Measurements from ENCODE around the gene CDK17. TPM values are rescaled to one million over a fixed set of nuclear protein-coding genes. Genes with fewer than 3 reads are reported as not detected.

Gene CDK17
- total and polyA plus RNA-seq, 2 donors (not counting 1 experiment from before 2014, with no cell fraction given), result 15.6 to 87.8 TPM

DNA sequence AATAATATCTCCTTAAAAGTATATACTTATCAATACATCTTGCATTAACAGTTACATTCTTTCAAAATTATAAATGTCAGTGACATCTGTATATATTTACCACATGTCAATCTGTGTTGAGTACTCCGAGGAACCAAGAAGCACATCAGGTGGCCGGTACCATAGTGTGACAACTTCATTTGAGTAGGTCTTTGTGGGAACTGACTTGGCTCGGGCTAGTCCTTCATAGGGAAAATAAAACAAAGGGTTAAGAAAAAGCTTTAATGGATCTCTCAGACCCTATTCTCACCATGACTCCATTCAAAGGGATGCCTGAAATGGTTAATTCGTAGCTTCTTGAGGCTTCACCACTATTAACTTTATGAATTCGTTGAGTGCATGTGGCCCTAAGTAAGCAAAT is 111.2 kb downstream of the CDK17 start:
- 100% methylated on average over 1 of the region's 5 CpGs for WGBS (ENCODE audit: insufficient coverage)
- H3K9me3 ChIP-seq (ENCODE audit: control extremely low read depth in 1 of 3, control insufficient read depth in 2 of 3, insufficient read depth in 1 of 3, low read length in 2 of 3), result no peaks in the 10 kb centered on the region
- Mint-ChIP-seq H3K27ac (no peak overlapping the region), H3K27me3 (no peaks in the 10 kb centered on the region), H3K9me3 (ENCODE audit: insufficient read depth) (no peaks in the 10 kb centered on the region), H3K4me3 (no peak overlapping the region), H3K4me1 (peaks cover 3% of the 10 kb centered on the region)
- DNase-seq (no peak), ATAC-seq (ENCODE audit: low read depth) (no peak)
- peaks cover 8% of the 10 kb centered on the region for H3K79me2 ChIP-seq (ENCODE audit: control insufficient read depth, insufficient read depth, low read length)
- no peaks in the 10 kb centered on the region for H3K4me1 ChIP-seq (ENCODE audit: control insufficient read depth in 2 of 2, insufficient read depth in 2 of 2, low read length in 2 of 2)
- no peak overlapping the region for H3K9ac ChIP-seq (ENCODE audit: low read length)
- CTCF ChIA-PET, result no interaction called here
- peaks cover 20 to 63% of the 10 kb centered on the region in 2 experiments for H3K36me3 ChIP-seq (replicated peaks in 1 of 2; ENCODE audit: control extremely low read depth in 1 of 2, control insufficient read depth in 1 of 2, extremely low read depth in 1 of 2, insufficient read depth in 2 of 2, low read length in 1 of 2)
- H2AFZ ChIP-seq (ENCODE audit: insufficient read depth, low read depth, low read length, poor library complexity, severe bottlenecking), result no peak overlapping the region
- intact Hi-C loops (cut with micrococcal nuclease), result no loop called here
- no peak overlapping the region for H3K27ac ChIP-seq (ENCODE audit: low read length in 2 of 2)
- POLR2A ChIA-PET, result no interaction called here
- TF ChIP-seq EZH2 (IDR thresholded peaks at IDR 0.05; ENCODE audit: borderline replicate concordance, insufficient read depth, low read depth, low read length, poor library complexity, severe bottlenecking), result no peak
- no peaks in the 10 kb centered on the region for H4K20me1 ChIP-seq (ENCODE audit: control insufficient read depth, insufficient read depth, low read length, poor library complexity, severe bottlenecking)
- no peak overlapping the region for H3K4me2 ChIP-seq (replicated peaks; ENCODE audit: low read depth, low read length, poor library complexity, severe bottlenecking)
- H3K4me3 ChIP-seq (ENCODE audit: control extremely low read depth in 1 of 5, extremely low read depth in 1 of 5, insufficient read depth in 1 of 5, low read depth in 2 of 5, low read length in 4 of 5), result no peak overlapping the region
- H3K27me3 ChIP-seq (replicated peaks in 1 of 4; ENCODE audit: control extremely low read depth in 1 of 4, control insufficient read depth in 3 of 4, insufficient read depth in 4 of 4, low read length in 3 of 4), result no peaks in the 10 kb centered on the region

DNA sequence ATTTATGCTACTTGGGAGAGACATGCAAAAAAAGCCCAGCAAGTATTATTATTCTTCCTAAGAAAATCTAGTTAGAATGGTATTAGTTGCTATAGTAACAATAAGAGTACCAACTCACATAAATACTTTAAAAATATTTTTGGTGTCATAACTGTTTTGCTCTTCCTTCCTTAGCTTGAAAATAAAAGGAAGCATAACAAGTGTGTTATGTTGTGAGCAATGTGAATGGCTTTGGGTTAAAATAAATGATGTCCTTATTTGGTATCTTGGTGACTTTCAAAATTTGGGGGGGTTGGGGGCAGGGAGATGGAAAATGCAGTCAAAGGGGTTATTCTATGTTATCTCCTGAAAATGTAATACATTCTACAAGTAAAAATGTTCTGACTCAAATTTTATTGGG is 115.1 kb downstream of the CDK17 start:
- no peaks in the 10 kb centered on the region for H3K79me2 ChIP-seq (ENCODE audit: control insufficient read depth, insufficient read depth, low read length)
- H3K9me3 ChIP-seq (ENCODE audit: control extremely low read depth in 1 of 3, control insufficient read depth in 2 of 3, insufficient read depth in 1 of 3, low read length in 2 of 3), result no peaks in the 10 kb centered on the region
- no peaks in the 10 kb centered on the region for H3K4me1 Mint-ChIP-seq
- no peaks in the 10 kb centered on the region for H3K4me1 ChIP-seq (ENCODE audit: control insufficient read depth in 2 of 2, insufficient read depth in 2 of 2, low read length in 2 of 2)
- H3K9me3 Mint-ChIP-seq (ENCODE audit: insufficient read depth), result no peaks in the 10 kb centered on the region
- intact Hi-C loops (cut with micrococcal nuclease), result no loop called here
- no peaks in the 10 kb centered on the region for H3K27me3 Mint-ChIP-seq
- H3K4me3 Mint-ChIP-seq, result no peak overlapping the region
- no peaks in the 10 kb centered on the region for H3K27me3 ChIP-seq (replicated peaks in 1 of 4; ENCODE audit: control extremely low read depth in 1 of 4, control insufficient read depth in 3 of 4, insufficient read depth in 4 of 4, low read length in 3 of 4)
- CTCF ChIA-PET, result interaction anchor here (0.8 kb wide), 1 partner anchor 118 kb away, joined by 3 read pairs; no protein-coding TSS in a partner anchor
- DNase-seq, result no peak
- H3K4me3 ChIP-seq (ENCODE audit: control extremely low read depth in 1 of 5, extremely low read depth in 1 of 5, insufficient read depth in 1 of 5, low read depth in 2 of 5, low read length in 4 of 5), result no peak overlapping the region
- H4K20me1 ChIP-seq (ENCODE audit: control insufficient read depth, insufficient read depth, low read length, poor library complexity, severe bottlenecking), result no peaks in the 10 kb centered on the region
- no peak overlapping the region for H3K27ac Mint-ChIP-seq
- H3K9ac ChIP-seq (ENCODE audit: low read length), result no peak overlapping the region
- H3K4me2 ChIP-seq (replicated peaks; ENCODE audit: low read depth, low read length, poor library complexity, severe bottlenecking), result no peak overlapping the region
- peaks cover 19 to 83% of the 10 kb centered on the region in 2 experiments for H3K36me3 ChIP-seq (replicated peaks in 1 of 2; ENCODE audit: control extremely low read depth in 1 of 2, control insufficient read depth in 1 of 2, extremely low read depth in 1 of 2, insufficient read depth in 2 of 2, low read length in 1 of 2)
- POLR2A ChIA-PET, result no interaction called here
- no peak for TF ChIP-seq EZH2 (IDR thresholded peaks at IDR 0.05; ENCODE audit: borderline replicate concordance, insufficient read depth, low read depth, low read length, poor library complexity, severe bottlenecking)
- TF ChIP-seq, protein P1, sequence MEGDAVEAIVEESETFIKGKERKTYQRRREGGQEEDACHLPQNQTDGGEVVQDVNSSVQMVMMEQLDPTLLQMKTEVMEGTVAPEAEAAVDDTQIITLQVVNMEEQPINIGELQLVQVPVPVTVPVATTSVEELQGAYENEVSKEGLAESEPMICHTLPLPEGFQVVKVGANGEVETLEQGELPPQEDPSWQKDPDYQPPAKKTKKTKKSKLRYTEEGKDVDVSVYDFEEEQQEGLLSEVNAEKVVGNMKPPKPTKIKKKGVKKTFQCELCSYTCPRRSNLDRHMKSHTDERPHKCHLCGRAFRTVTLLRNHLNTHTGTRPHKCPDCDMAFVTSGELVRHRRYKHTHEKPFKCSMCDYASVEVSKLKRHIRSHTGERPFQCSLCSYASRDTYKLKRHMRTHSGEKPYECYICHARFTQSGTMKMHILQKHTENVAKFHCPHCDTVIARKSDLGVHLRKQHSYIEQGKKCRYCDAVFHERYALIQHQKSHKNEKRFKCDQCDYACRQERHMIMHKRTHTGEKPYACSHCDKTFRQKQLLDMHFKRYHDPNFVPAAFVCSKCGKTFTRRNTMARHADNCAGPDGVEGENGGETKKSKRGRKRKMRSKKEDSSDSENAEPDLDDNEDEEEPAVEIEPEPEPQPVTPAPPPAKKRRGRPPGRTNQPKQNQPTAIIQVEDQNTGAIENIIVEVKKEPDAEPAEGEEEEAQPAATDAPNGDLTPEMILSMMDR (IDR thresholded peaks at IDR 0.05), result no peak
- H2AFZ ChIP-seq (ENCODE audit: insufficient read depth, low read depth, low read length, poor library complexity, severe bottlenecking), result no peak overlapping the region
- H3K27ac ChIP-seq (ENCODE audit: low read length in 2 of 2), result no peak overlapping the region
- no peak for ATAC-seq (ENCODE audit: low read depth)

Measured in B cell (primary cell).